Loucy (cell line): ENCODE results near the gene ITGB5.

Source experiments
- H2AFZ ChIP-seq: fragments of 200-600 bp; sonication (generic); 2 replicates; pipeline ENCODE4 v1.6.0; 2016; ENCODE audit warnings: antibody characterized with exemption, mild to moderate bottlenecking, low read length, moderate library complexity
- H3F3A ChIP-seq: fragments of 200-600 bp; 2 replicates; pipeline ENCODE4 v1.6.0; 2016; ENCODE audit warnings: antibody characterized with exemption, low read depth, mild to moderate bottlenecking
- H3K27me3 ChIP-seq: fragments of 200-600 bp; sonication (generic); 2 replicates; pipeline ENCODE4 v1.6.1; 2014; ENCODE audit warnings: low read length, mild to moderate bottlenecking; ENCODE audit not compliant: insufficient read depth, poor library complexity, severe bottlenecking
- H3K36me3 ChIP-seq: fragments of 200-600 bp; sonication (generic); 2 replicates; pipeline ENCODE4 v1.6.1; 2016; ENCODE audit warnings: low read length; ENCODE audit not compliant: insufficient read depth
- H3K4me1 ChIP-seq: fragments of 200-600 bp; sonication (generic); 2 replicates; pipeline ENCODE4 v1.5.1; 2014; ENCODE audit warnings: low read length, mild to moderate bottlenecking; ENCODE audit not compliant: insufficient read depth, poor library complexity, severe bottlenecking
- H3K4me2 ChIP-seq: fragments of 200-600 bp; sonication (generic); 2 replicates; pipeline ENCODE4 v1.6.0; 2014; ENCODE audit warnings: antibody characterized with exemption, low read length, low read depth, mild to moderate bottlenecking; ENCODE audit not compliant: poor library complexity, severe bottlenecking
- H3K4me3 ChIP-seq: fragments of 200-600 bp; sonication (generic); 2 replicates; pipeline ENCODE4 v1.5.1; 2014; ENCODE audit warnings: low read length, mild to moderate bottlenecking, mixed read lengths; ENCODE audit not compliant: poor library complexity, severe bottlenecking
- H3K79me2 ChIP-seq: fragments of 200-600 bp; sonication (generic); 2 replicates; pipeline ENCODE4 v1.6.1; 2014; ENCODE audit warnings: low read length; ENCODE audit not compliant: insufficient read depth
- H3K9ac ChIP-seq: fragments of 200-600 bp; sonication (generic); 2 replicates; pipeline ENCODE4 v1.6.0; 2014; ENCODE audit warnings: mild to moderate bottlenecking, low read depth, low read length, moderate library complexity; ENCODE audit not compliant: poor library complexity, severe bottlenecking
- H3K9me2 ChIP-seq: fragments of 200-600 bp; sonication (generic); replicated peaks from 2 replicates; pipeline ENCODE4 v1.6.1; 2016; ENCODE audit warnings: low read depth, low read length, mixed read lengths
- H3K9me3 ChIP-seq: fragments of 200-600 bp; sonication (generic); 2 replicates; pipeline ENCODE4 v1.6.1; 2014; ENCODE audit warnings: mild to moderate bottlenecking, antibody characterized with exemption, low read length, low read depth; ENCODE audit not compliant: insufficient read depth
- H4K20me1 ChIP-seq: fragments of 200-600 bp; sonication (generic); 2 replicates; pipeline ENCODE4 v1.6.0; 2014; ENCODE audit warnings: antibody characterized with exemption, low read length, mild to moderate bottlenecking; ENCODE audit not compliant: insufficient read depth, poor library complexity, severe bottlenecking
- EZH2phosphoT487 ChIP-seq: fragments of 200-600 bp; IDR thresholded peaks from 2 replicates; pipeline ENCODE4 v1.6.1; 2018; ENCODE audit warnings: antibody characterized with exemption, mild to moderate bottlenecking, moderate library complexity, borderline replicate concordance
- TF ChIP-seq, protein P1 (sequence below): fragments of 200-600 bp; sonication (generic); conservative IDR thresholded peaks from 2 replicates; pipeline ENCODE4 v1.5.1; 2014; ENCODE audit warnings: mild to moderate bottlenecking, antibody characterized with exemption, low read length

Gene ITGB5

DNA sequence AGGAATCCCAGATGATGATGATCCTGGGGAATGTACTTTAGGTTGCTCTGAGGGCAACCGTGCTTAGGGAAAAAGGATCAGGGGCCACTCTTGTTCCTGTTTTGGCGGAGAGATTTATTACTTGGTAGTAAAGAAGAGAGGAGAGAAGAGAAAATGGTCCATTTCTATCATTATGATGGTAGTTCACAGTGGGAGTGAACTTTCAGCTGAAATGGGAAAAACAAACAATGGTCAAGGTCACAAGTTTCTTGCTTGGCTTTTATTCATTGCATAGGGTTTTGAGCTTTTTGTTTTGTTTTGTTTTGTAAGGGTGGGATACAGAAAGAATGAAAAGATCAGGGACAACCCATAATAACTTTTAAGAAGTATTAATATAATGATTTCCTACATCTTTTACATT is 164.6 kb downstream of the ITGB5 start:
- H3K9me3 ChIP-seq = no peaks in the 10 kb centered on the region
- H3K4me2 ChIP-seq = no peak overlapping the region
- H3F3A ChIP-seq = no peaks in the 10 kb centered on the region
- no peak overlapping the region for H3K4me3 ChIP-seq
- TF ChIP-seq EZH2phosphoT487 = no peak
- TF ChIP-seq, protein P1, sequence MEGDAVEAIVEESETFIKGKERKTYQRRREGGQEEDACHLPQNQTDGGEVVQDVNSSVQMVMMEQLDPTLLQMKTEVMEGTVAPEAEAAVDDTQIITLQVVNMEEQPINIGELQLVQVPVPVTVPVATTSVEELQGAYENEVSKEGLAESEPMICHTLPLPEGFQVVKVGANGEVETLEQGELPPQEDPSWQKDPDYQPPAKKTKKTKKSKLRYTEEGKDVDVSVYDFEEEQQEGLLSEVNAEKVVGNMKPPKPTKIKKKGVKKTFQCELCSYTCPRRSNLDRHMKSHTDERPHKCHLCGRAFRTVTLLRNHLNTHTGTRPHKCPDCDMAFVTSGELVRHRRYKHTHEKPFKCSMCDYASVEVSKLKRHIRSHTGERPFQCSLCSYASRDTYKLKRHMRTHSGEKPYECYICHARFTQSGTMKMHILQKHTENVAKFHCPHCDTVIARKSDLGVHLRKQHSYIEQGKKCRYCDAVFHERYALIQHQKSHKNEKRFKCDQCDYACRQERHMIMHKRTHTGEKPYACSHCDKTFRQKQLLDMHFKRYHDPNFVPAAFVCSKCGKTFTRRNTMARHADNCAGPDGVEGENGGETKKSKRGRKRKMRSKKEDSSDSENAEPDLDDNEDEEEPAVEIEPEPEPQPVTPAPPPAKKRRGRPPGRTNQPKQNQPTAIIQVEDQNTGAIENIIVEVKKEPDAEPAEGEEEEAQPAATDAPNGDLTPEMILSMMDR = no peak
- H3K9ac ChIP-seq = no peak overlapping the region
- no peaks in the 10 kb centered on the region for H3K9me2 ChIP-seq
- no peaks in the 10 kb centered on the region for H3K4me1 ChIP-seq
- peaks cover 78% of the 10 kb centered on the region for H3K27me3 ChIP-seq
- no peak overlapping the region for H2AFZ ChIP-seq
- H4K20me1 ChIP-seq = no peaks in the 10 kb centered on the region
- H3K79me2 ChIP-seq = no peaks in the 10 kb centered on the region
- H3K36me3 ChIP-seq = no peaks in the 10 kb centered on the region

DNA sequence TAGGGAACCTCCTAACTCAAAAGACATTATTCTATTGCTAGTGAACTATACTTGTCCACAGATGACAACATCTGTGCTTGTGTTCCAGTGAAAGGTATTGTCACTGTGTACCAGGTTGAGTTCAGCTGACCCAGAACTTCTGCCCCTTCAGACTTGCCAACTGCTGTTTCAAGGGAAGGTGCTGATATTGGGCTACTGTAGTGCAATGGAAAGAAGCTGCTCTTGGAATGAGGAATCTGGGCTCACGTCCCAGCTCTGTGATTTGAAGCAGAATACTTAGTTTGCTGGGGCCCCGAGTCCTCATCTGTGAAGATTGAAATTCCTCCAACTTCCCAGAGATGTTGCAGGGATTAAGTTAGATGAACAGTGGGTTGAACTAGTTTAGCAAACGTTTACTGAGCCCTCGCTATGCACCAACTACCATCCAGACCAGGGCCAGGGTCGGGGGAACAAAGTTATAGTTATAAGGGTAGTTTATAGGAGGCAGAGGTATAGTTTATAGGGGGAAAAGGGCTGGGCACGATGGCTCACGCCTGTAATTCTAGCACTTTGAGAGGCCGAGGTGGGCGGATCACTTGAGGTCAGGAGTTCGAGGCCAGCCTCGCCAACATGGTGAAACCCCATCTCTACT is 172.8 kb downstream of the ITGB5 start:
- H3K4me1 ChIP-seq = no peaks in the 10 kb centered on the region
- TF ChIP-seq EZH2phosphoT487 = no peak
- TF ChIP-seq, protein P1 = no peak
- H3K4me2 ChIP-seq = no peak overlapping the region
- no peaks in the 10 kb centered on the region for H3K9me2 ChIP-seq
- H3K79me2 ChIP-seq = no peaks in the 10 kb centered on the region
- peaks cover 4% of the 10 kb centered on the region for H3K27me3 ChIP-seq
- no peaks in the 10 kb centered on the region for H3K9me3 ChIP-seq
- H3K36me3 ChIP-seq = no peaks in the 10 kb centered on the region
- no peak overlapping the region for H3K4me3 ChIP-seq
- H3K9ac ChIP-seq = no peak overlapping the region
- H4K20me1 ChIP-seq = no peaks in the 10 kb centered on the region
- no peaks in the 10 kb centered on the region for H3F3A ChIP-seq
- no peak overlapping the region for H2AFZ ChIP-seq
